Measurements from ENCODE around the gene SYTL4. TPM values are rescaled to one million over a fixed set of nuclear protein-coding genes. Genes with fewer than 3 reads are reported as not detected.

Gene SYTL4
- total and polyA plus RNA-seq, 2 of the 13 experiments (the other 11 are each of a cell fraction or from before 2014, with no cell fraction given), result 0.41 to 0.73 TPM

DNA sequence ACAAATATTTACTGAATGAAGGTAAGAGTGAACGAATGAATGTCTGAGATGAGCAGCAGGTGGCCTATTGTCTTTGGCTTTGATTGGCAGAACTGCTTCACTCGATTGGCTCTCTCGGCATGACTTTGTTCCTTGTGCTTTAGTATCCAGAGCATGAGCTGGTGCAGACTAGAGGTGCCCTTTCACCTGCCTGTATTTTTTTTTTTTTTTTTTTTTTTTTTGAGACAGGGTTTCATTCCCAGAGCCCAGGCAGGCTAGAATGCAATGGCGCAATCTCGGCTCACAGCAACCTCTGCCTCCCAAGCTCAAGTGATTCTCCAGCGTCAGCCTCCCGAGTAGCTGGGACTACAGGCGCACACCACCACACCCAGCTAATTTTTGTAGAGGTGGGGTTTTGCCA lies 49.0 kb downstream of the SYTL4 start:
- no TSS peak for BruUV-seq (replicated peaks)
- CTCF ChIA-PET (ENCODE audit: low intra/inter-chr PET ratio, low total read pairs), result interaction anchor here (5.6 kb wide), 1 partner anchor 86 kb away, joined by 139 read pairs; no protein-coding TSS in a partner anchor
- Histone ChIP-seq H3K79me2 (ENCODE audit: insufficient read depth, low read length) (no peaks in the 10 kb centered on the region), H3K9me3 (ENCODE audit: low read length) (no peaks in the 10 kb centered on the region), H4K20me1 (ENCODE audit: insufficient read depth, low read length) (no peaks in the 10 kb centered on the region), H3K27me3 (ENCODE audit: control insufficient read depth in 1 of 2, insufficient read depth in 2 of 2, low read length in 2 of 2) (no peaks in the 10 kb centered on the region), H3K4me2 (ENCODE audit: low read depth, low read length) (no peak overlapping the region), H3K27ac (ENCODE audit: extremely low read length, insufficient read depth, low read length) (no peak overlapping the region), H3K4me3 (replicated peaks in 1 of 3; ENCODE audit: insufficient read depth in 1 of 3, low read depth in 2 of 3, low read length in 3 of 3) (no peak overlapping the region), H2AFZ (ENCODE audit: low read length) (no peak overlapping the region), H3K36me3 (replicated peaks in 1 of 2; ENCODE audit: control insufficient read depth in 1 of 2, insufficient read depth in 2 of 2, low read length in 2 of 2) (no peaks in the 10 kb centered on the region), H3K4me1 (ENCODE audit: insufficient read depth, low read length) (no peaks in the 10 kb centered on the region), H3K9ac (ENCODE audit: insufficient read depth, low read depth, low read length) (no peak overlapping the region)
- in situ Hi-C loops (cut with HindIII; ENCODE audit: extremely low pct_ligation_motif_present, low pct_unique_long_range_greater_than_20kb) (no loop called here), intact Hi-C loops (cut with micrococcal nuclease; ENCODE audit: unreplicated experiment) (loop anchor here (10.0 kb wide), 1 partner anchor 168 kb away; no protein-coding TSS in a partner anchor)
- TF ChIP-seq ZNF275 (CRISPR knock-in tag; IDR thresholded peaks at IDR 0.05; ENCODE audit: borderline replicate concordance) (no peak), ZNF556 (CRISPR knock-in tag; IDR thresholded peaks at IDR 0.05; ENCODE audit: borderline replicate concordance) (no peak), FOXM1 (CRISPR knock-in tag; IDR thresholded peaks at IDR 0.05) (no peak), ZZZ3 (CRISPR knock-in tag; IDR thresholded peaks at IDR 0.05; ENCODE audit: borderline replicate concordance) (no peak)
- 19% methylated on average over 5 of the region's 8 CpGs for WGBS (ENCODE audit: low lambda C conversion rate)
- no peak for FAIRE-seq
- POLR2A ChIA-PET, result no interaction called here
- peak; percentile 0 for DNase-seq (ENCODE audit: low spot score)
- ATAC-seq, result no peak; the same call in 2 of the 3 replicates

GRCh38 chrX:100681599-100681998 lies 50.3 kb downstream of the SYTL4 start:
- Histone ChIP-seq H4K20me1 (ENCODE audit: insufficient read depth, low read length) (no peaks in the 10 kb centered on the region), H3K4me2 (ENCODE audit: low read depth, low read length) (no peak overlapping the region), H3K9ac (ENCODE audit: insufficient read depth, low read depth, low read length) (no peak overlapping the region), H3K27me3 (ENCODE audit: control insufficient read depth in 1 of 2, insufficient read depth in 2 of 2, low read length in 2 of 2) (no peaks in the 10 kb centered on the region), H3K4me3 (replicated peaks in 1 of 3; ENCODE audit: insufficient read depth in 1 of 3, low read depth in 2 of 3, low read length in 3 of 3) (no peak overlapping the region), H3K79me2 (ENCODE audit: insufficient read depth, low read length) (no peaks in the 10 kb centered on the region), H3K27ac (ENCODE audit: extremely low read length, insufficient read depth, low read length) (no peak overlapping the region), H3K4me1 (ENCODE audit: insufficient read depth, low read length) (no peaks in the 10 kb centered on the region), H3K9me3 (ENCODE audit: low read length) (no peaks in the 10 kb centered on the region), H2AFZ (ENCODE audit: low read length) (no peak overlapping the region), H3K36me3 (replicated peaks in 1 of 2; ENCODE audit: control insufficient read depth in 1 of 2, insufficient read depth in 2 of 2, low read length in 2 of 2) (no peaks in the 10 kb centered on the region)
- FAIRE-seq (no peak), ATAC-seq (no peak), DNase-seq (ENCODE audit: low spot score) (no peak)
- POLR2A ChIA-PET, result no interaction called here
- CTCF ChIA-PET (ENCODE audit: low intra/inter-chr PET ratio, low total read pairs), result no interaction called here
- BruUV-seq (replicated peaks), result no TSS peak
- in situ Hi-C loops (cut with HindIII; ENCODE audit: extremely low pct_ligation_motif_present, low pct_unique_long_range_greater_than_20kb), result no loop called here
- WGBS (ENCODE audit: low lambda C conversion rate), result 3% methylated on average over 3 of the region's 3 CpGs
- intact Hi-C loops (cut with micrococcal nuclease; ENCODE audit: unreplicated experiment), result loop anchor here (10.0 kb wide), 1 partner anchor 167 kb away; no protein-coding TSS in a partner anchor
- TF ChIP-seq SP4 (CRISPR knock-in tag; IDR thresholded peaks at IDR 0.05) (no peak), RAD51 (IDR thresholded peaks at IDR 0.05; ENCODE audit: borderline replicate concordance) (no peak), ZNF609 (CRISPR knock-in tag; IDR thresholded peaks at IDR 0.05; ENCODE audit: borderline replicate concordance) (no peak), FOSL2 (CRISPR knock-in tag; IDR thresholded peaks at IDR 0.05) (no peak), ADNP (CRISPR knock-in tag; IDR thresholded peaks at IDR 0.05) (no peak)
- TF ChIP-seq, protein P1, sequence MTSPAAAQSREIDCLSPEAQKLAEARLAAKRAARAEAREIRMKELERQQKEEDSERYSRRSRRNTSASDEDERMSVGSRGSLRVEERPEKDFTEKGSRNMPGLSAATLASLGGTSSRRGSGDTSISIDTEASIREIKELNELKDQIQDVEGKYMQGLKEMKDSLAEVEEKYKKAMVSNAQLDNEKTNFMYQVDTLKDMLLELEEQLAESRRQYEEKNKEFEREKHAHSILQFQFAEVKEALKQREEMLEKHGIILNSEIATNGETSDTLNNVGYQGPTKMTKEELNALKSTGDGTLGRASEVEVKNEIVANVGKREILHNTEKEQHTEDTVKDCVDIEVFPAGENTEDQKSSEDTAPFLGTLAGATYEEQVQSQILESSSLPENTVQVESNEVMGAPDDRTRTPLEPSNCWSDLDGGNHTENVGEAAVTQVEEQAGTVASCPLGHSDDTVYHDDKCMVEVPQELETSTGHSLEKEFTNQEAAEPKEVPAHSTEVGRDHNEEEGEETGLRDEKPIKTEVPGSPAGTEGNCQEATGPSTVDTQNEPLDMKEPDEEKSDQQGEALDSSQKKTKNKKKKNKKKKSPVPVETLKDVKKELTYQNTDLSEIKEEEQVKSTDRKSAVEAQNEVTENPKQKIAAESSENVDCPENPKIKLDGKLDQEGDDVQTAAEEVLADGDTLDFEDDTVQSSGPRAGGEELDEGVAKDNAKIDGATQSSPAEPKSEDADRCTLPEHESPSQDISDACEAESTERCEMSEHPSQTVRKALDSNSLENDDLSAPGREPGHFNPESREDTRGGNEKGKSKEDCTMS (CRISPR knock-in tag; conservative IDR thresholded peaks at IDR 0.05), result no peak

All from HepG2 (cell line).